ENCODE data around the gene STXBP6. TPM values are rescaled to one million over a fixed set of nuclear protein-coding genes. Genes with fewer than 3 reads are reported as not detected.

Gene STXBP6
- total RNA-seq, 1 donor from 2014 or later = 27.4 TPM

DNA sequence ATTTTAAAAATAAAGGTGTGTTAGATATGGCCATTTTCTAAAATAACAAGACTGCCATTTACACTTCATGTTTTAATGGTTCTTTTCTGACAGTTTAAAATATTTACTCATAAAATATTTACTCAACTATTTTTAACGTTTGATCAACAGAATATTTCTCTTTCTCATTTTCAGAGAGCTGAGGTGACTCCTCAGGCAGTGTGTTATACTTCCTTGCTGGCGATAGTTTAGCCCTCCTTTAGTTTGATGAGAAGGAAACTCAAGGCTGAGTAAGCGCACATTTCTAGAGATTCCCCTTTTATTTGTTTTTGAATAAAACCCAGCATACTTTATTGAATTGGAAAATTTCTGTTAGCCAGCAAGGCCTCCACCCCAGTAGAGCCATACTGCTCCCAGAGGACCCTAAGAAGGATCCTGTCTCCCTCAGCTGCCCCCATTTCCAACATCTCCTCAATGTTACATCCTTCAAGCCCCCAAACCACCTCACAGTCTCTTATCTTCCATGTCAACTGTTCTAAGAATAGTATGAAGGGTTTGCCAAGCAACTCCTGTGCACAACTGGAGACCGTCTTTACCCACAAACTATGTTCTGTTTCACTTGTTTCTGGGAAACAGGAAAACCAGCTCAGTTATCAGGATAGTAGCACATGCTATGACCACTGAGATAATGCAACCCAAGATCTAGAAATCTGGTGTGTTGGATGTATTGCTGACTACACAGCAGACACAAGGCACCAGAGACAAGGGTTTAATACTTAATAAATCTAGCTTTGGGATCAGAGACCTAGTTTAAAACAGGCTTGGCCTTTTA, 129.5 kb downstream of the STXBP6 start:
- Histone ChIP-seq H3K36me3 (no peaks in the 10 kb centered on the region), H3K4me3 (no peak overlapping the region), H3K27ac (no peak overlapping the region), H3K4me1 (no peaks in the 10 kb centered on the region), H3K27me3 (no peaks in the 10 kb centered on the region), H3K9me3 (no peaks in the 10 kb centered on the region)
- DNase-seq = no peak
- ATAC-seq = no peak
- intact Hi-C loops (cut with DNase I) = no loop called here
- no peak for TF ChIP-seq CTCF (IDR thresholded peaks at IDR 0.05)

GRCh38 chr14:24918822-24919221, 131.1 kb downstream of the STXBP6 start:
- H3K36me3 ChIP-seq = no peaks in the 10 kb centered on the region
- H3K4me1 ChIP-seq = no peaks in the 10 kb centered on the region
- no peak overlapping the region for H3K4me3 ChIP-seq
- DNase-seq = no peak
- ATAC-seq = no peak
- intact Hi-C loops (cut with DNase I) = no loop called here
- no peak for TF ChIP-seq CTCF (IDR thresholded peaks at IDR 0.05)
- no peak overlapping the region for H3K27ac ChIP-seq
- H3K27me3 ChIP-seq = no peaks in the 10 kb centered on the region
- H3K9me3 ChIP-seq = no peaks in the 10 kb centered on the region

DNA sequence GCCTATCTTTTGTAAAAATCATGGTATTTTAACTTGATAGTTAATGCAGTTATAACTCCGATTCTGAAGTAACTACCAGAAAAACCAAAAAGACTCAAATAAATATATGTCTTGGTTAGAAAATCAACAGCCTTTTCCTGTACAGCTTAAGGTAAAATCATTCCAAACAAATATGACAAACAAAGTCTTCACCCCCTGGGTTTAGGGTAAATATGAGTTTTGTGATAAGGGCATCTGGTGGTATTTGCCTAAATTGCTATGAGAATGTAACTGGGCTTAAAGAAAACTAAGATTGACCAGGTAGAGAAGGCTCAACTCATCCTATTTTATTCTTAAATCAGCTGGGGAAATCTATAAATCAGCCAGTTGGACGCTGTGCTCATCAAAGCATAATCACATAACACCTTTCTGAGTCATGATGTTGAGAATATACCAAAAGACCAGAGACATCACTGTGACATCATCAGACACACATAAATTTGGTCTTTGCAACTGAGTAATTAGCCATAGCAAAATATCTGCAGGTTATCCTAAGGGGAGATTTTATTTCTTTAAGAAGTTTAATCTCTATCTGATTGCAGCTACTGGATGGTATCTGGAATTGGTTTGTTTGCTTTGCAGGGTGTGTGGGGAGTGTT, 133.9 kb downstream of the STXBP6 start:
- DNase-seq (no peak), ATAC-seq (no peak)
- H3K9me3 ChIP-seq = no peaks in the 10 kb centered on the region
- no peak overlapping the region for H3K4me3 ChIP-seq
- H3K27ac ChIP-seq = no peak overlapping the region
- TF ChIP-seq CTCF (IDR thresholded peaks at IDR 0.05) = no peak
- intact Hi-C loops (cut with DNase I) = no loop called here
- peaks cover 11% of the 10 kb centered on the region for H3K4me1 ChIP-seq
- no peaks in the 10 kb centered on the region for H3K27me3 ChIP-seq
- H3K36me3 ChIP-seq = no peaks in the 10 kb centered on the region

DNA sequence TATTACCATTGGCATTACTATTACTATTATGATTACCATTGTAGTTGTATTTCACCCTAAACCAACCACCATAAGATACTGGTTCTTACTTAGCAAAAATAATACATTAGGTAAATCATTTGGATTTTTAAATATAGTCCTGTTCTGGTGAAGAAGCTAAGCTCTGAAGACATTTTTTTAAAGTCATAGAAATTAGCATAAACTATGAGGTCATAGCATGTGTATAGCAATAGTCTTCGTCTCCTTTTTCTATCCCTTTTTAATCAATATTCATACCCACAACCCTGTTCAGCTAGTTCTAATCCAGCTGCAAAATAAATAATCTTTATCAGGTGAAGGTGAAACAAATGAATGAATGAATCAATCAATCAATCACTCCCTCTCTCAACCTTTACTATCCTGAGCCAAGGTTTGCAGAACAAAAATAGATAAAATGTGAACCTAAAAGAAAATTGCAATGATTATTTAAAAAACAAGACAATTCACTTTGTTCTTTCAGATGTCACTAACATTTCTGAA, 134.5 kb downstream of the STXBP6 start:
- Histone ChIP-seq H3K9me3 (no peaks in the 10 kb centered on the region), H3K4me1 (peaks cover 13% of the 10 kb centered on the region), H3K4me3 (no peak overlapping the region), H3K27ac (no peak overlapping the region), H3K27me3 (no peaks in the 10 kb centered on the region), H3K36me3 (no peaks in the 10 kb centered on the region)
- TF ChIP-seq CTCF (IDR thresholded peaks at IDR 0.05) = no peak
- intact Hi-C loops (cut with DNase I) = no loop called here
- DNase-seq (no peak), ATAC-seq (no peak)

DNA sequence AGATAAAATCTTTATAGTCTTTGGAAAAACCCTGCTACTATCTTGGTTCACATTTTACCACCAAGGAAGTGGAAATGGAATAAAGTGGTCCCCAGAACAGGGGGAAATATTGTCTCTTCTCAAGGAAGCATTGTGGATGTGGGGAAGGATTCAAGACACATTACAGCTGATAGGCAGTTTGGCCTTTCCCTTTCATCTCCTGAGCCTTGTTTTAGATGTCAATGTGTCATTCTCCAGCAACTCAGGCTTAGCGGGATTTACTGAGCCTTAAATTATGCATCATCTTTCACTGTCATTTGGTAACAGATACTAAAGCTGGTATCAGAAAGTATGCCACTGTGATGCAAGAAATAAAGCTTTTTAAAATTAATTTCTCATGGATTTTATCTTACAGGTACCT, 136.2 kb downstream of the STXBP6 start:
- peaks cover 13% of the 10 kb centered on the region for H3K4me1 ChIP-seq
- no peaks in the 10 kb centered on the region for H3K9me3 ChIP-seq
- H3K27ac ChIP-seq = no peak overlapping the region
- H3K36me3 ChIP-seq = no peaks in the 10 kb centered on the region
- intact Hi-C loops (cut with DNase I) = no loop called here
- no peak overlapping the region for H3K4me3 ChIP-seq
- no peaks in the 10 kb centered on the region for H3K27me3 ChIP-seq
- ATAC-seq (no peak), DNase-seq (no peak)
- no peak for TF ChIP-seq CTCF (IDR thresholded peaks at IDR 0.05)
